HEK293T (cell line): Measurements from ENCODE around the gene ABCF3.

Experiments
- ARNT ChIP-seq: fragments of 450-650 bp; IDR thresholded peaks from 2 replicates; pipeline ENCODE4 v1.6.1; 2017; ENCODE audit warnings: mild to moderate bottlenecking
- BHLHE40 ChIP-seq: fragments of 450-650 bp; IDR thresholded peaks from 2 replicates; pipeline ENCODE4 v1.6.1; 2016; ENCODE audit warnings: mild to moderate bottlenecking, moderate library complexity, borderline replicate concordance
- ELF4 ChIP-seq: fragments of 450-650 bp; IDR thresholded peaks from 2 replicates; pipeline ENCODE4 v1.6.1; 2017; ENCODE audit warnings: antibody characterized with exemption
- FOXA1 ChIP-seq: fragments of 450-650 bp; IDR thresholded peaks from 2 replicates; pipeline ENCODE4 v1.6.1; 2016; ENCODE audit warnings: mild to moderate bottlenecking
- FOXK2 ChIP-seq: fragments of 450-650 bp; IDR thresholded peaks from 2 replicates; pipeline ENCODE4 v1.6.1; 2016; ENCODE audit warnings: mild to moderate bottlenecking
- FOXM1 ChIP-seq: fragments of 450-650 bp; IDR thresholded peaks from 2 replicates; pipeline ENCODE4 v1.6.1; 2017; ENCODE audit warnings: mild to moderate bottlenecking, borderline replicate concordance
- L3MBTL2 ChIP-seq: fragments of 450-650 bp; conservative IDR thresholded peaks from 2 replicates; pipeline ENCODE4 v1.6.1; 2016; ENCODE audit warnings: mild to moderate bottlenecking
- LEF1 ChIP-seq: fragments of 450-650 bp; IDR thresholded peaks from 2 replicates; pipeline ENCODE4 v1.6.1; 2017; ENCODE audit warnings: mild to moderate bottlenecking, borderline replicate concordance
- NFRKB ChIP-seq: fragments of 450-650 bp; IDR thresholded peaks from 2 replicates; pipeline ENCODE4 v1.6.1; 2016; ENCODE audit warnings: mild to moderate bottlenecking, moderate library complexity
- PKNOX1 ChIP-seq: fragments of 450-650 bp; IDR thresholded peaks from 2 replicates; pipeline ENCODE4 v1.6.1; 2016
- SP1 ChIP-seq: fragments of 450-650 bp; IDR thresholded peaks from 2 replicates; pipeline ENCODE4 v1.6.1; 2017
- SUZ12 ChIP-seq: fragments of 450-650 bp; IDR thresholded peaks from 2 replicates; pipeline ENCODE4 v1.6.1; 2016; ENCODE audit warnings: mild to moderate bottlenecking
- TARDBP ChIP-seq: fragments of 450-650 bp; IDR thresholded peaks from 2 replicates; pipeline ENCODE4 v1.6.1; 2016
- ZNF384 ChIP-seq: fragments of 450-650 bp; IDR thresholded peaks from 2 replicates; pipeline ENCODE4 v1.6.1; 2016

GRCh38 chr3:184196536-184196935, 10.5 kb downstream of the ABCF3 start:
- TF ChIP-seq SUZ12 (no peak), SP1 (no peak), L3MBTL2 (no peak), NFRKB (no peak), TARDBP (no peak), FOXM1 (no peak), ARNT (no peak), ELF4 (no peak), BHLHE40 (no peak), FOXA1 (no peak), PKNOX1 (no peak), FOXK2 (no peak), ZNF384 (no peak), LEF1 (no peak)
